ENCODE measurements around the gene SVBP.

DNA sequence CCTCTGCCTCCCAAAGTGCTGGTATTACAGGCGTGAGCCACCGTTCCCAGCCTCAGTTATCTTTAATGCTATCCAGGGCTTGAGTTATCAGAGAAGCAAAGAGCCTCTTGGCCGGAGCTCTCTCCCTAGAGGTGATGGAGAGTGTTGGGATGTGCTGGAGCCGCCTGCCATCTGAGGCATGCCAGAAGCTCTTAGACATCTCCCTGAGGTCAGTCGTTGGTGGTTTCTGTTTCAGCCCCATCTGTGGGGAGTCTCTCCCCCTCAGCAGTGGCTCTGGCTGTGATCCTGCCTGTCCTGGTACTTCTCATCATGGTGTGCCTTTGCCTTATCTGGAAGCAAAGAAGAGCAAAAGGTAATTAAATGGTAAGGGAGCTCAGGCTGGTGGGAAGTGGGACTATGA, 17.6 kb upstream of the SVBP start:
- TF ChIP-seq, protein P1, sequence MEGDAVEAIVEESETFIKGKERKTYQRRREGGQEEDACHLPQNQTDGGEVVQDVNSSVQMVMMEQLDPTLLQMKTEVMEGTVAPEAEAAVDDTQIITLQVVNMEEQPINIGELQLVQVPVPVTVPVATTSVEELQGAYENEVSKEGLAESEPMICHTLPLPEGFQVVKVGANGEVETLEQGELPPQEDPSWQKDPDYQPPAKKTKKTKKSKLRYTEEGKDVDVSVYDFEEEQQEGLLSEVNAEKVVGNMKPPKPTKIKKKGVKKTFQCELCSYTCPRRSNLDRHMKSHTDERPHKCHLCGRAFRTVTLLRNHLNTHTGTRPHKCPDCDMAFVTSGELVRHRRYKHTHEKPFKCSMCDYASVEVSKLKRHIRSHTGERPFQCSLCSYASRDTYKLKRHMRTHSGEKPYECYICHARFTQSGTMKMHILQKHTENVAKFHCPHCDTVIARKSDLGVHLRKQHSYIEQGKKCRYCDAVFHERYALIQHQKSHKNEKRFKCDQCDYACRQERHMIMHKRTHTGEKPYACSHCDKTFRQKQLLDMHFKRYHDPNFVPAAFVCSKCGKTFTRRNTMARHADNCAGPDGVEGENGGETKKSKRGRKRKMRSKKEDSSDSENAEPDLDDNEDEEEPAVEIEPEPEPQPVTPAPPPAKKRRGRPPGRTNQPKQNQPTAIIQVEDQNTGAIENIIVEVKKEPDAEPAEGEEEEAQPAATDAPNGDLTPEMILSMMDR (IDR thresholded peaks at IDR 0.05; ENCODE audit: low read depth, low read length), result no peak
- no peak for TF ChIP-seq POLR2A (IDR thresholded peaks at IDR 0.05; ENCODE audit: extremely low read depth, insufficient read length)
- TF ChIP-seq MYC (IDR thresholded peaks at IDR 0.05; ENCODE audit: low read depth, low read length), result no peak

Measured in NB4 (cell line).